GM12872 (cell line): Measurements from ENCODE around the gene NABP2.

Source experiments
- TF ChIP-seq, protein P1 (sequence below): IDR thresholded peaks from 3 replicates; pipeline ENCODE4 v1.5.1; 2011; ENCODE audit warnings: low read depth, mild to moderate bottlenecking, low read length, moderate library complexity; ENCODE audit not compliant: insufficient read depth

The NABP2 gene

DNA sequence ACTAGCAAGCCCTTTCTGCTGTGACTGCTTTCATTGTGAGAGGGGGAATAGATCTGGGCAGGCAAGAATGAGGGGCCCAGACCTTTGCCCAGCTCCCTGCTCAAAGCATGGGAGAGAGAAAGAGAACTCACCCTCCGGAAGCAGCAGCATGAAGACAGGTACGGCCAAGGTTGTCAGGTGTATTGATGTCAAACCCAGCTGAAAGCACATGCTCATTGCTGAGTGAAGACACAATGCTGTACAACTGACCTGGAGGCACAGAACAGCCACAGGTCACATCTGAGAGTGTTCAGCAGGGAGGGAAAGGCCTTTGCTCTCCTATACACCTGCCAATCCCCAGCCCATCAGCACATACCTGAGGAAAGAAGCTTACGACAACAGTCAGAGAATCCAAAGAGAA lies 28.5 kb downstream of the NABP2 start:
- TF ChIP-seq, protein P1, sequence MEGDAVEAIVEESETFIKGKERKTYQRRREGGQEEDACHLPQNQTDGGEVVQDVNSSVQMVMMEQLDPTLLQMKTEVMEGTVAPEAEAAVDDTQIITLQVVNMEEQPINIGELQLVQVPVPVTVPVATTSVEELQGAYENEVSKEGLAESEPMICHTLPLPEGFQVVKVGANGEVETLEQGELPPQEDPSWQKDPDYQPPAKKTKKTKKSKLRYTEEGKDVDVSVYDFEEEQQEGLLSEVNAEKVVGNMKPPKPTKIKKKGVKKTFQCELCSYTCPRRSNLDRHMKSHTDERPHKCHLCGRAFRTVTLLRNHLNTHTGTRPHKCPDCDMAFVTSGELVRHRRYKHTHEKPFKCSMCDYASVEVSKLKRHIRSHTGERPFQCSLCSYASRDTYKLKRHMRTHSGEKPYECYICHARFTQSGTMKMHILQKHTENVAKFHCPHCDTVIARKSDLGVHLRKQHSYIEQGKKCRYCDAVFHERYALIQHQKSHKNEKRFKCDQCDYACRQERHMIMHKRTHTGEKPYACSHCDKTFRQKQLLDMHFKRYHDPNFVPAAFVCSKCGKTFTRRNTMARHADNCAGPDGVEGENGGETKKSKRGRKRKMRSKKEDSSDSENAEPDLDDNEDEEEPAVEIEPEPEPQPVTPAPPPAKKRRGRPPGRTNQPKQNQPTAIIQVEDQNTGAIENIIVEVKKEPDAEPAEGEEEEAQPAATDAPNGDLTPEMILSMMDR = no peak

DNA sequence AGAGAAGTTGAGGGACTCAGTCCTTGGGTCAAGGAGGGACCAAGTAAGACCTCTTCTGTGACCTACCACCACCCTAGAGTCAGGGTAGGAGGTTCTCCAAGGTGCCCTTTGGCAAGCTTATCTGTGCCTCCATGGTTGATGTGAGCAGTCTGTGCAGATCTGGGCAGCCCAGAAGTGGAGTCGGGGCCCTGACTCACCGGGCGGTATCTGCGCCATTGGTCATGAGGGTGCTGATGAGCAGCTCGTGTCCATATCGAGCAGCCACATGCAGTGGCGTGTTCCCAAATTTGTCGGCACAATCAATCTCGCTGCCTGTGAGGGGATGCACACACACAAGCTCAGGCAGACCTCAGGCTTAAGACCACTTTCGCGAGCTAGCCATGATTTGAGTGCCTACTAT lies 28.9 kb downstream of the NABP2 start:
- TF ChIP-seq, protein P1 = no peak

DNA sequence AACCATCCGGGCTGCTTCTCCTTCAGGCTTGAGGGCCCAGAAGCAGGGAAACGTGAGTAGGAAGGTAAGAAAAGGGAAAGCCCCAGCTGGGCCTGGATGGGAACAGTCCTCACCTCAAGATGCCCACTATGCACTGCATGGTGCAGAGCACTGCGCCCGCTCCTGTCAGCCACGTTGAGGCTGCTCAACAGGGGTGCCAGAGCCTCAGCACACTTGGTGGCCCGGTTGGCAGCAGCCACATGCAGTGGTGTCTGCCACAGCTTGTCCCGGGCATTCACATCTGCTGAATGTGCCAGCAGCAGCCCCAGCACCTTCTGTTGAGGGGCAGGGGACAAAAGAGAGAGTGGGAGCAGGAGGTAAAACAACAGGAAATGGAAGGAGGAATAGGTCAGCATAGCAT lies 31.5 kb downstream of the NABP2 start:
- TF ChIP-seq, protein P1 = no peak

DNA sequence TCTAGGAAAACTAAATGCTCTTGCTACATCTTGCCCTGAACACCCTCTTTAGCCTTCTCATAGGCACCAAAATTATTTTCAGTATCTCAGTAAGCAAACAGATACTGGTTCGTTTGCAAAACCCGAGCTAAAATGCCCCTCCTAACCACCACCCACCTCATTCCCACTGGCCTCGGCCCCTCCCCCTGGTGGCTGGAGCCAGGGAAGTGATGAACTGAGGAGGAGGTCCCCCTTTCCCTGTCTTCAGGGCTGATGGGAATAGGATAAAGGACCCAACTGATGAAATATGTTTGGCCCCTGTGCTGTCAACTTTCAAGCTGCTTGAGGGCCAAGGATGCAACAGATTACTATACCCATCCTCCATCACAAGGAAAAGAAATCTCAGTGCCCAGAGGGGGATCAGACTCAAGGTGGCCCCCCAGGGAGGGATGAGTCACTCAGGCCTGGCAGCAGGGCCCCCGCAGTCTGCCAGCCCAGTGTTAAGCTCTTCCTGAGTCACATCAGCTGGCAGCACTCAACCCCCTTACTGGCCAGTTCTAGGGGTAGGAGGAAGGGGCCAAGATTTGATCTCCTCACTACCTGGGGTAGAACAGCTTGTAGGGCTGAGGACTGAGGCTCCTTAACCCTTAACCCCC lies 32.3 kb downstream of the NABP2 start:
- TF ChIP-seq, protein P1 = no peak

DNA sequence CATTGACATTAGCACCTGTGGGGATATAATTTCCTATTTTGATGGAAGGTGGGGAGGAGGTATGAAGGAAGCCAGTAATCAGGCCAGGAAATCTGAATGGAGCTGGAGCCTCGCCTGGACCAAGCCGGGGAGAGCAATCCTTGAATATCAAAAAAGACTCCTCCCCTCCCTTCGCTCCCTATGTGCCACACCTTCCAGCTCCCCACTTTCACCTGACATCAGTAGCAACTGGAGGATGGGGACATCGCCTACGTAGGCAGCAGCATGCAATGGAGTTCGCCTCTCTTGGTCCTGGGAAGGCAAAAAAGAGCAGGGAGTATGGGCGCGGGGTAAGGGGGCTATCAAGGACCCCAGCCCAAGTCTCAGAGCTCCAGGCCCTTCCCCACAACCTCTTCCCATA lies 32.9 kb downstream of the NABP2 start:
- TF ChIP-seq, protein P1 = no peak

DNA sequence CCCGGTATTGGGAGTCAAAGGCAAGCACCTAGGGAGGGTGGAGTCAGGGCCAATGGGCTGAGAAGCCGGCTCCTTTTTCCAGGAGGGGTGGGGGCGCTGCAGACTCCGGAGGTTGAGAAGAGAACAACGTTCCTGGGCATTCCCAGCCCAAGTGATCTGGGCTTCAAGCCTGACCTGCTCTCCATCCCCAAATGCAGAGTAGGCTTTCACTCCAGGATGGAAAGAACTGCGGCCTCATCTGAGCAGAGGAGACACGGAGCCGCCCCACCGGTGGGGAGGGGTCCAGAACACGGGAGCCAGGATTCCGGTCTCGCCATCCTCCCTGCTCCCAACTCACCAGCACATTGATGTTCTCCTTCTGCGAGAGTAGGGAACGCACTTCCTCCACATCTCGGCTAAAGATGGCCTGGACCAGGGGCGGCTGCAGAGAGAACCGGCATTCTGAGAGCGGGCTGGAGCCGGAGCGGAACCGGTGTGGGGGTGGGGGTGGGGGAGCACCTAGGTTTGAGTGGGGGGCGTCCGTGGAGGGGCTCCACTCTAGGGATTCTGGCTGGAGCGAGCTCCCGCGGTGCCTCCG lies 33.4 kb downstream of the NABP2 start:
- TF ChIP-seq, protein P1 = peak; percentile 28; the same call in 1 of the 3 replicates

DNA sequence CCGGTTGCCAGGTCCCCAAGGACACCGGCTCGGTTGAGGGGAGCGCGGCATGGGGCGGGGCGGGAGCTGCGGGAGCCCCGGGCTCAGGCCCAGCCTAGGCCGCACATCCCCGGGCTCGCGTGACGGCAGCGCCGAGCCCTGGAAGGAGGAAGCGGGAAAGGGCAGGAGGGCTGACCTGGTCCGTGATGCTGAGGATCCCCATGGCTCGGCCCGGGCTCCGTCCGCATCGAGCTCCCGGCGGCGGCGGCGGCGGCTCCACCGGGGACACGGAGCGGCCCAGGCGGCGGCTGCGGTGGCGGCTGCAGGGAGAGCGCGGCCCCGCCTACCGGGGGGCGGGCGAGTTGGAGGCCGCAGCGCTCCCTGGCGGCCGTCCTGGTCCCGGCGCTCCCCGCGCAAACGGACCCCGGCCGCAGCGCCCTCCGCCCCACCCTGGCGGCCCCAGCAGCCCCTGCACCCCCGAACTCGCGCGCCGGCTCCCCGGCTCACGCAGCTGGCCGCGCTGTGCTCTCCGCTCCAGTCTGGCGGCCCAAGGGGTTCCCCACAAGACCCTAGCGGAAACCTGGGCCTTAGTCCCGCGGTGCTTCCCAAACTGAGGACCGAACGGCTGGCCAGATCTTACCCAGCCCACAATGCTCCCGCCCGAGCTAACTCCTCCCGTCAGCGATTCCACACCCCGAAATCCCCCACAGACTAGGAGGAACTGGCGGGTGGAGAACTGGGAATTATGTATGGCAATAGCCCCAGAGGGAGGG lies 34.1 kb downstream of the NABP2 start, which contains the start of gene ANKRD52:
TSS of gene ANKRD52 (minus strand) at position 317 of the 752 bp plus-strand sequence. CDS start at position 202, 115 bp downstream.
- TF ChIP-seq, protein P1 = peak; percentile 56; the same call in 2 of the 3 replicates
